NCI-H2107 (cell line): ENCODE results near the gene PHC3.

Source experiments
- DNase-seq: peaks from one replicate; lab custom pipeline; 2025; lab: John Stamatoyannopoulos, UW

Gene PHC3

DNA sequence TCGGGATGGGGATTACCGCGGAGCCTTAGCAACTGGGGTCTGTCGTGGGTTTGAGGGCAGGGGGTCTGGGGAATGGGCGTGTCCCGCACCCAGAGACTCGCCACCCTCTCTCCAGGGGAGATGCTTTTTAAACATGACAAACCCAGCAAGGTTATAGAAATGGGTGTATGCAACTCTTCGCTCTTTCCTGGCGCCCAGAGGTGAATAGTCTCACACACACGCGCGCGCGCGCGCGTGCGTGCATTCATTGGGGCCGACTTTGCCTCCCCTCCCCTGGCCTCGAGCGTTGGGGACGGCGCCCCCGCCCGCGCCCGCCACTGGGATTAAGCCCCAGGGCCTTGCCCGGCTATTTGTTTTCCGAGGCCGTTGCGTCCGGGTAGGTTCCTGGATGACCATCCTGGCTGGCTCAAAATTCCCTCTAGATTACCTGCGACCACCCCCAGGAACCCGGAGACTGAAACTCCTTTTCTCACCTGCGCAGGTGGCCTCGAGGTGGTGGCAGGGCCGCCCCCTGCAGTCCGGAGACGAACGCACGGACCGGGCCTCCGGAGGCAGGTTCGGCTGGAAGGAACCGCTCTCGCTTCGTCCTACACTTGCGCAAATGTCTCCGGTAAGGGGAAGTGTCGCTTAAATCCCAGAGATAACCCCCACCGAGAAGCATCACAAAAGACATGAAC lies 143.0 kb downstream of the PHC3 start:
- DNase-seq, result no peak
